ENCODE results near the gene LIN54. TPM values are rescaled to one million over a fixed set of nuclear protein-coding genes. Genes with fewer than 3 reads are reported as not detected.

Gene LIN54
- total and polyA plus RNA-seq, 2 of the 13 experiments (the other 11 are each of a cell fraction or from before 2014, with no cell fraction given) = 25.2 to 32.9 TPM

DNA sequence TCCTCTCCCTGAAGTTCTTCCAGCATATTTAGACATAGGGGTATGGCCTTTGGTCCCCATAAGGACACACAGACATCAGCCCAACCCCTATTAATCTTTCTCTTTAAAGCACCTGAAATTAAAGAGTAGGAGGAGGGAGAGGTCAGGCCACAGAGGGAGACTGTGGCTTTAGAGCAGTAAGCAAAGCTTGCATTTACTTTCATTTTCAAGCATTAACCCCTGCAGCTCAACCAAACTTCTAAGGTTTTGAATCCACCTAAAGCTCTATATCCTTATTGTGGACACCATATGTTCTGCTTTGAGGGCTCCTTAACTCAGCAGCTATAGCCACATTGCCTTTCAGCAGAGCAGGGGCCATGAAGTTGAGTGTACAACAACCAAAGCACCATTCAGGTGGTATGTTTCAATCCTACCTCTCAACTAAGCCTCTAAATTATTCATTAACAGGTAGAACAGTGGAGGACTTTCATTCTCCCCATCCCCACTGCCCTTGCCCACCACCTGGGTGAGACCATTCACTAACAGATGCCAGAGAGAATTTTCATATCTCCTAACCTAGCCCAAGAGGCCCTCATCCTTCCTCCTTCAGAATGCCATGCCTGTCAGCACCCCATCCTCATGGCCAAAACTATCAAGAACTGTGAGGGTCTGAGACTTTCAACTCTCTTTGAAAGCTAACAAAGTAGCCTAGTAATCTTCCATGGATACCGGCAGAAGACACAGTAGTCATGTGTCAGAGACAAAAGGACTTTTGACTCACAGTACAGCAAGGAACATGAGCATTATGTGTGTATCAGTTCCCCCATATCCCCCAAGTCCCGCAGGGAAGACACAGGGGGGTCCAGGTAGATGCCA is 20.8 kb downstream of the LIN54 start (continued):
- TF ChIP-seq UBTF (CRISPR knock-in tag; IDR thresholded peaks at IDR 0.05) (no peak), ZNF430 (CRISPR knock-in tag; IDR thresholded peaks at IDR 0.05) (no peak), ZNF672 (CRISPR knock-in tag; IDR thresholded peaks at IDR 0.05) (no peak), NFAT5 (CRISPR knock-in tag; IDR thresholded peaks at IDR 0.05) (no peak), TEAD3 (CRISPR knock-in tag; optimal IDR thresholded peaks at IDR 0.05; ENCODE audit: borderline replicate concordance) (peak; percentile 5), ZNF569 (CRISPR knock-in tag; IDR thresholded peaks at IDR 0.05; ENCODE audit: borderline replicate concordance) (no peak), TBL1XR1 (IDR thresholded peaks at IDR 0.05; ENCODE audit: borderline replicate concordance, low read length, partially characterized antibody) (no peak), ARID4A (CRISPR knock-in tag; IDR thresholded peaks at IDR 0.05; ENCODE audit: borderline replicate concordance) (peak; percentile 48; the same call in 1 of the 2 replicates)
- TF ChIP-seq, protein P1, sequence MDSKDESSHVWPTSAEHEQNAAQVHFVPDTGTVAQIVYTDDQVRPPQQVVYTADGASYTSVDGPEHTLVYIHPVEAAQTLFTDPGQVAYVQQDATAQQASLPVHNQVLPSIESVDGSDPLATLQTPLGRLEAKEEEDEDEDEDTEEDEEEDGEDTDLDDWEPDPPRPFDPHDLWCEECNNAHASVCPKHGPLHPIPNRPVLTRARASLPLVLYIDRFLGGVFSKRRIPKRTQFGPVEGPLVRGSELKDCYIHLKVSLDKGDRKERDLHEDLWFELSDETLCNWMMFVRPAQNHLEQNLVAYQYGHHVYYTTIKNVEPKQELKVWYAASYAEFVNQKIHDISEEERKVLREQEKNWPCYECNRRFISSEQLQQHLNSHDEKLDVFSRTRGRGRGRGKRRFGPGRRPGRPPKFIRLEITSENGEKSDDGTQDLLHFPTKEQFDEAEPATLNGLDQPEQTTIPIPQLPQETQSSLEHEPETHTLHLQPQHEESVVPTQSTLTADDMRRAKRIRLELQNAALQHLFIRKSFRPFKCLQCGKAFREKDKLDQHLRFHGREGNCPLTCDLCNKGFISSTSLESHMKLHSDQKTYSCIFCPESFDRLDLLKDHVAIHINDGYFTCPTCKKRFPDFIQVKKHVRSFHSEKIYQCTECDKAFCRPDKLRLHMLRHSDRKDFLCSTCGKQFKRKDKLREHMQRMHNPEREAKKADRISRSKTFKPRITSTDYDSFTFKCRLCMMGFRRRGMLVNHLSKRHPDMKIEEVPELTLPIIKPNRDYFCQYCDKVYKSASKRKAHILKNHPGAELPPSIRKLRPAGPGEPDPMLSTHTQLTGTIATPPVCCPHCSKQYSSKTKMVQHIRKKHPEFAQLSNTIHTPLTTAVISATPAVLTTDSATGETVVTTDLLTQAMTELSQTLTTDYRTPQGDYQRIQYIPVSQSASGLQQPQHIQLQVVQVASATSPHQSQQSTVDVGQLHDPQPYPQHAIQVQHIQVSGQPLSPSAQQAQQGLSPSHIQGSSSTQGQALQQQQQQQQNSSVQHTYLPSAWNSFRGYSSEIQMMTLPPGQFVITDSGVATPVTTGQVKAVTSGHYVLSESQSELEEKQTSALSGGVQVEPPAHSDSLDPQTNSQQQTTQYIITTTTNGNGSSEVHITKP (CRISPR knock-in tag; IDR thresholded peaks at IDR 0.05; ENCODE audit: low read depth) = 0 out of 2 replicates have a peak, but pooled peaks have one; percentile 39
